HCT116 (cell line): ENCODE data around the gene TMEM169. TPM values are rescaled to one million over a fixed set of nuclear protein-coding genes. Genes with fewer than 3 reads are reported as not detected.

Source experiments
- ATAC-seq: fragments of 200-7000 bp; cut with Tn5 transposase; 2 replicates; pipeline ENCODE4 v1.9.1; 2020; ENCODE audit warnings: mild to moderate bottlenecking, moderate library complexity
- BruUV-seq: library from RNA; stranded (reverse); fragments of 400-500 nt; replicated peaks from 2 replicates; lab custom pipeline; 2021; lab: Mats Ljungman, UMichigan
- CTCF ChIA-PET: fragments of 300-600 bp; sonication (Branson Sonifier 250); formaldehyde crosslinking; loops from one replicate; lab custom pipeline; 2021; ENCODE audit warnings: antibody characterized with exemption; lab: Charles Lee
- POLR2A ChIA-PET: fragments of 300-600, 350-600 bp; sonication (Branson Sonifier 250); formaldehyde crosslinking; loops from one replicate; lab custom pipeline; 2021; ENCODE audit warnings: antibody characterized with exemption; lab: Charles Lee
- RAD21 ChIA-PET, 2 experiments: fragments of 300-600 bp; sonication (Branson Sonifier 250); formaldehyde crosslinking; loops; one replicate each; lab custom pipeline; 2023; ENCODE audit warnings: low total read pairs in 2 of 2; ENCODE audit not compliant: uncharacterized antibody in 2 of 2, unreplicated experiment in 2 of 2, low non-redundant PET in 1 of 2; lab: Charles Lee
- DNase-seq: peaks from one replicate; pipeline ENCODE4 v3.0.0-alpha.2; 2010; ENCODE audit warnings: low read depth, low spot score
- H2AFZ ChIP-seq: fragments of 200-600 bp; shearing (Covaris generic), sonication (generic); 2 replicates; pipeline ENCODE4 v1.6.1; 2017; ENCODE audit warnings: low read depth, mixed run types, mixed read lengths, antibody characterized with exemption, low read length; ENCODE audit not compliant: poor library complexity, severe bottlenecking
- H3K27ac ChIP-seq: 2 replicates; pipeline ENCODE4 v1.5.1; 2012; ENCODE audit warnings: low read depth, low read length
- H3K27me3 ChIP-seq: fragments of 200-600 bp; sonication (generic); 2 replicates; pipeline ENCODE4 v1.6.1; 2016; ENCODE audit warnings: mixed run types, low read length, mixed read lengths; ENCODE audit not compliant: insufficient read depth
- H3K36me3 ChIP-seq, 2 experiments: fragments of 200-500 bp in 1 of 2; fragments of 200-600 bp in 1 of 2; sonication (Bioruptor generic) in 1 of 2; sonication (generic) in 1 of 2; 2 replicates each; pipeline versions ENCODE4 v1.5.1 to v1.6.1; 2014 to 2016; ENCODE audit warnings: low read length in 2 of 2, inconsistent platforms in 1 of 2, mixed read lengths in 1 of 2, mixed run types in 1 of 2; ENCODE audit not compliant: insufficient read depth in 2 of 2, control insufficient read depth in 1 of 2
- H3K4me1 ChIP-seq, 2 experiments: fragments of 200-600 bp in 1 of 2; sonication (generic) in 1 of 2; 2 replicates each; pipeline versions ENCODE4 v1.5.1 to v1.6.1; 2012 to 2017; ENCODE audit warnings: low read length in 2 of 2, inconsistent platforms in 1 of 2, mild to moderate bottlenecking in 1 of 2, mixed read lengths in 1 of 2, mixed run types in 1 of 2, moderate library complexity in 1 of 2; ENCODE audit not compliant: insufficient read depth in 2 of 2, control insufficient read depth in 1 of 2
- H3K4me2 ChIP-seq: fragments of 200-600 bp; sonication (generic); 2 replicates; pipeline ENCODE4 v1.6.1; 2017; ENCODE audit warnings: mixed run types, low read length, mixed read lengths
- H3K4me3 ChIP-seq, 2 experiments: fragments of 200-600 bp in 1 of 2; sonication (generic) in 1 of 2; replicated peaks in 1 of 2; 2 replicates each; pipeline ENCODE4 v1.5.1; 2011 to 2016; ENCODE audit warnings: low read length in 2 of 2, control low read depth in 1 of 2, low read depth in 1 of 2, mild to moderate bottlenecking in 1 of 2, mixed read lengths in 1 of 2, mixed run types in 1 of 2
- H3K79me2 ChIP-seq: fragments of 200-600 bp; sonication (generic); 2 replicates; pipeline ENCODE4 v1.6.1; 2017; ENCODE audit warnings: mild to moderate bottlenecking, mixed run types, low read length, moderate library complexity, mixed read lengths; ENCODE audit not compliant: insufficient read depth
- H3K9ac ChIP-seq: fragments of 200-600 bp; sonication (generic); 2 replicates; pipeline ENCODE4 v1.6.1; 2016; ENCODE audit warnings: low read length, mixed read lengths
- H3K9me2 ChIP-seq: fragments of 200-600 bp; sonication (generic), shearing (Covaris generic); 2 replicates; pipeline ENCODE4 v1.6.1; 2017; ENCODE audit warnings: mixed run types, mild to moderate bottlenecking, moderate library complexity; ENCODE audit not compliant: insufficient read depth
- H3K9me3 ChIP-seq, 2 experiments: fragments of 200-500 bp in 1 of 2; fragments of 200-600 bp in 1 of 2; sonication (Bioruptor generic) in 1 of 2; sonication (generic) in 1 of 2; 2 replicates each; pipeline ENCODE4 v1.6.1; 2014 to 2017; ENCODE audit warnings: low read length in 2 of 2, mixed read lengths in 2 of 2, inconsistent platforms in 1 of 2, low read depth in 1 of 2, mild to moderate bottlenecking in 1 of 2, mixed run types in 1 of 2, moderate library complexity in 1 of 2; ENCODE audit not compliant: control insufficient read depth in 1 of 2, insufficient read depth in 1 of 2
- H4K20me1 ChIP-seq: fragments of 200-600 bp; sonication (generic), shearing (Covaris generic); 2 replicates; pipeline ENCODE4 v1.6.1; 2017; ENCODE audit warnings: mixed run types, mild to moderate bottlenecking, moderate library complexity; ENCODE audit not compliant: insufficient read depth
- ATF3 ChIP-seq: IDR thresholded peaks from 2 replicates; pipeline ENCODE4 v1.6.1; 2012
- CEBPB ChIP-seq: IDR thresholded peaks from 2 replicates; pipeline ENCODE4 v1.6.1; 2012; ENCODE audit warnings: low read depth
- CTCF ChIP-seq, 3 experiments: fragments of 200-600 bp in 1 of 3; sonication (generic) in 1 of 3; IDR thresholded peaks in 2 of 3; conservative IDR thresholded peaks in 1 of 3; 2 replicates each; pipeline ENCODE4 v1.5.1; 2012 to 2017; ENCODE audit warnings: low read depth in 2 of 3, low read length in 2 of 3, antibody characterized with exemption in 1 of 3, borderline replicate concordance in 1 of 3, control low read depth in 1 of 3, mild to moderate bottlenecking in 1 of 3, mixed read lengths in 1 of 3, mixed run types in 1 of 3, moderate library complexity in 1 of 3; ENCODE audit not compliant: insufficient read depth in 1 of 3
- EGR1 ChIP-seq: IDR thresholded peaks from 2 replicates; pipeline ENCODE4 v1.6.1; 2012; ENCODE audit warnings: low read depth
- ELF1 ChIP-seq: IDR thresholded peaks from 2 replicates; pipeline ENCODE4 v1.6.1; 2012; ENCODE audit warnings: low read depth, borderline replicate concordance
- EZH2 ChIP-seq: fragments of 200-600 bp; sonication (generic); IDR thresholded peaks from 2 replicates; pipeline ENCODE4 v1.6.1; 2017; ENCODE audit warnings: antibody characterized with exemption, mixed run types
- EZH2phosphoT487 ChIP-seq: fragments of 200-600 bp; IDR thresholded peaks from 2 replicates; pipeline ENCODE4 v1.6.1; 2018; ENCODE audit warnings: antibody characterized with exemption, borderline replicate concordance
- POLR2AphosphoS5 ChIP-seq: IDR thresholded peaks from 2 replicates; pipeline ENCODE4 v1.6.1; 2011; ENCODE audit warnings: mild to moderate bottlenecking, low read depth, low read length, moderate library complexity
- REST ChIP-seq: IDR thresholded peaks from 2 replicates; pipeline ENCODE4 v1.6.1; 2012; ENCODE audit warnings: low read depth
- SIN3A ChIP-seq: IDR thresholded peaks from 2 replicates; pipeline ENCODE4 v1.6.1; 2012; ENCODE audit warnings: low read depth
- SP1 ChIP-seq: IDR thresholded peaks from 2 replicates; pipeline ENCODE4 v1.6.1; 2012; ENCODE audit warnings: low read depth
- SRF ChIP-seq: IDR thresholded peaks from 2 replicates; pipeline ENCODE4 v1.6.1; 2012; ENCODE audit warnings: low read depth
- TCF7L2 ChIP-seq: IDR thresholded peaks from 2 replicates; pipeline ENCODE4 v1.7.0; 2011; ENCODE audit warnings: borderline replicate concordance, inconsistent platforms; ENCODE audit not compliant: insufficient read depth, insufficient read length; ENCODE audit errors: extremely low read depth
- YY1 ChIP-seq: IDR thresholded peaks from 2 replicates; pipeline ENCODE4 v1.6.1; 2011; ENCODE audit warnings: low read length, low read depth, moderate library complexity, mild to moderate bottlenecking; ENCODE audit not compliant: insufficient replicate concordance; ENCODE audit errors: extremely low read depth
- ZFX ChIP-seq: fragments of 450-650 bp; IDR thresholded peaks from 2 replicates; pipeline ENCODE4 v1.6.1; 2017
- ZNF274 ChIP-seq: fragments of 200-500 bp; sonication (Bioruptor generic); IDR thresholded peaks from 2 replicates; pipeline ENCODE4 v1.6.1; 2014; ENCODE audit warnings: mild to moderate bottlenecking, low read depth, low read length, inconsistent platforms
- intact Hi-C: fragments of 100-400 bp; cut with micrococcal nuclease; formaldehyde crosslinking; loops from 2 replicates; pipeline ENCODE4 v1.10.0; 2022
- total RNA-seq: library from RNA; stranded (reverse); gene quantifications from one replicate; pipeline ENCODE4 v1.2.1, GENCODE V29; 2021; ENCODE audit not compliant: unreplicated experiment
- TF ChIP-seq, protein P1 (sequence below): IDR thresholded peaks from 2 replicates; pipeline ENCODE4 v1.6.1; 2012
- TF ChIP-seq, protein P2 (sequence below): IDR thresholded peaks from 2 replicates; pipeline ENCODE4 v1.6.1; 2011; ENCODE audit warnings: mild to moderate bottlenecking, low read length, moderate library complexity; ENCODE audit not compliant: insufficient replicate concordance; ENCODE audit errors: extremely low read depth

Gene TMEM169
- total RNA-seq, 1 experiment from 2014 or later = 0.42 TPM

DNA sequence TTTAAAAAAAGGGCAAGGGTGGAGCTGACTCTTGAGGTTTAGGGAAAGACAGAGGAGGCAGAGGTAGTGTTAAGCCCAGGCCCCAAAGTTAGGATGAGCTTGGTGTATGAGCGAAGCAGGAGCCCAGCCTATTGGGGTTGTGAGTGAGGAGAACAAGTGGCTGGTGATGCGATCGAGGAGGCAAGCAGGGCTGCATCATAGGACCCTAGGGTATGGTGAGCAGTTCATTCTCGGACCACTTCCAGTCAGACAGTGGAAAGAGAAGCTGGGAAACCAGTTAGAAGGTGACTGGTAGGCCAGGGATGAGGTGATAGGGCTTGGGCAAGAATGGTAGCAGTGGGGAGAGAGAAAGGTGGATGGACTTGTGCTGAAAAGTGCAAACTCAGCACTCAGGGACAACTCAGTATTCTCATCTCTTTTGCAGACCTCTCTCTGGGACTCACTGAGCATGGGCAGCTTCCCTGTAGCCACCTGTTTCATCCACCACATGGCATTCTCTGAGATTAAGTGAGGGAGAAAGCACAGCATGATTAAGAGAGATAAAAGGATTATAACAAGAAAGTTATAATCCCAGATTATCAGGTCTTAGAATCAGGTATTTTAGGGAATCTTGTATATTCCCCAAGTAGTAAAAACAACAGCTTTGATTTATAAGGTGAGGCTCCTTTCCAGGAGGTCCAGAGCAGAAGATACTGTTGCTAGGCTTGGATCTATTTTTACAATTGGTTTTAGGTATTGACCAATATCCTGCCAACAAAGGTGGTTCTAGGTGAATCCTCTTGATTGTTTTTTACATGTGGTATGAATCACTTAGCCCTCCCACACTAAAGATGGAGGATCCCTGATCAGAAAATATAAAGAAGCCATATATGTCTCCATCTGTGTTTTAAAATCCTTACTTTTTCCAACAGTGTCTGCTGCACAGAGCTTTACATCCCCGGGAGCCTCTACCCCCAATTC, 65.7 kb downstream of the TMEM169 start:
- no peak for ATAC-seq
- RAD21 ChIA-PET = no interaction called here
- intact Hi-C loops = no loop called here

More for the DNA sequence above, 65.7 kb downstream of the TMEM169 start:
- ChIA-PET CTCF (no interaction called here), POLR2A (no interaction called here)
- BruUV-seq = no TSS peak
- Histone ChIP-seq H3K9ac (no peak overlapping the region), H3K27ac (no peak overlapping the region), H4K20me1 (peaks cover 21% of the 10 kb centered on the region; the same call in 1 of the 2 replicates), H3K9me3 (no peaks in the 10 kb centered on the region), H3K4me1 (no peaks in the 10 kb centered on the region), H3K36me3 (peaks cover 65 to 69% of the 10 kb centered on the region in 2 experiments), H3K27me3 (no peaks in the 10 kb centered on the region), H2AFZ (no peak overlapping the region), H3K4me2 (no peak overlapping the region), H3K79me2 (peaks cover 94% of the 10 kb centered on the region), H3K4me3 (no peak overlapping the region), H3K9me2 (no peaks in the 10 kb centered on the region)
- TF ChIP-seq POLR2AphosphoS5 (no peak), ATF3 (no peak), ELF1 (no peak), EZH2phosphoT487 (no peak), ZNF274 (no peak), EGR1 (no peak), YY1 (no peak), CEBPB (no peak), SIN3A (no peak), SRF (no peak), EZH2 (no peak), ZFX (no peak), REST (no peak), SP1 (no peak), TCF7L2 (no peak), CTCF (IDR thresholded peaks at IDR 0.05 in 2 of 3, conservative IDR thresholded peaks at IDR 0.05 in 1 of 3; ENCODE audit: borderline replicate concordance in 1 of 3, insufficient read depth in 1 of 3, low read depth in 2 of 3, low read length in 2 of 3) (no peak)
- TF ChIP-seq, protein P1, sequence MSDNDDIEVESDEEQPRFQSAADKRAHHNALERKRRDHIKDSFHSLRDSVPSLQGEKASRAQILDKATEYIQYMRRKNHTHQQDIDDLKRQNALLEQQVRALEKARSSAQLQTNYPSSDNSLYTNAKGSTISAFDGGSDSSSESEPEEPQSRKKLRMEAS = no peak
- TF ChIP-seq, protein P2, sequence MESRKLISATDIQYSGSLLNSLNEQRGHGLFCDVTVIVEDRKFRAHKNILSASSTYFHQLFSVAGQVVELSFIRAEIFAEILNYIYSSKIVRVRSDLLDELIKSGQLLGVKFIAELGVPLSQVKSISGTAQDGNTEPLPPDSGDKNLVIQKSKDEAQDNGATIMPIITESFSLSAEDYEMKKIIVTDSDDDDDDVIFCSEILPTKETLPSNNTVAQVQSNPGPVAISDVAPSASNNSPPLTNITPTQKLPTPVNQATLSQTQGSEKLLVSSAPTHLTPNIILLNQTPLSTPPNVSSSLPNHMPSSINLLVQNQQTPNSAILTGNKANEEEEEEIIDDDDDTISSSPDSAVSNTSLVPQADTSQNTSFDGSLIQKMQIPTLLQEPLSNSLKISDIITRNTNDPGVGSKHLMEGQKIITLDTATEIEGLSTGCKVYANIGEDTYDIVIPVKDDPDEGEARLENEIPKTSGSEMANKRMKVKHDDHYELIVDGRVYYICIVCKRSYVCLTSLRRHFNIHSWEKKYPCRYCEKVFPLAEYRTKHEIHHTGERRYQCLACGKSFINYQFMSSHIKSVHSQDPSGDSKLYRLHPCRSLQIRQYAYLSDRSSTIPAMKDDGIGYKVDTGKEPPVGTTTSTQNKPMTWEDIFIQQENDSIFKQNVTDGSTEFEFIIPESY = no peak
- DNase-seq = no peak
